Right lobe of liver (tissue), 4 donors: Measurements from ENCODE around the gene DSCAML1.

Experiments
- CTCF ChIP-seq, 4 donors: fragments of 200-600 bp in 3 of 4; fragments of 450-650 bp in 1 of 4; IDR thresholded peaks; one replicate each; pipeline versions ENCODE4 v1.5.1 to v1.8.0; 2016 to 2022; ENCODE audit warnings: antibody characterized with exemption in 4 of 4, mild to moderate bottlenecking in 2 of 4
- POLR2A ChIP-seq: fragments of 450-650 bp; IDR thresholded peaks from one replicate; pipeline ENCODE4 v1.6.1; 2017; ENCODE audit warnings: antibody characterized with exemption, mild to moderate bottlenecking
- donor health status: DM: no; HTN: no; CAD: no.
- donor health status: DM: no; HTN: no; CAD: no.
- donor health status: DM: no; HTN: yes; CAD: no.

DNA sequence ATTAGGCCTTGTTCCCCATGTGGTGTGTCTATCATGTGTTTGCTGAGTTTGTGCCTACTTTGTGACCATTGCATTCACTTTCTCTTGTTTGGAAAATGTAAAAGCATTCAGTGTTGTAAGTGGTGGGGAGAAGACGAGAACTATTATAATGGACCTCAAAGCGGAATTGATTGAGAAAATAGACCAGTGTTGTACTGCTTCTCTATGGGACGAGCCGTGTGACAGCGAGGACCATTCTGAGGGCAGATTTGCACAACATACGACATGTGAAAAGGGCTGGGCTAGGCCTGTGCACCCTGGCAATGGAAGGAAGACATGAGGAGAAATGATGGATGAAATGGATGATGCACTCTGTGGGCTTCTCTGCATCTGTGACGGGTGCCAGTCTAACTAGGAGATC, 233.5 kb downstream of the DSCAML1 start:
- no peak for TF ChIP-seq POLR2A
- TF ChIP-seq CTCF (IDR thresholded peaks at IDR 0.05): no peak
